ENCODE data around the gene RNH1.
A peak's percentile ranks its signal among the peaks of the same experiment; 100 is the strongest.

The RNH1 gene

GRCh38 chr11:536841-537621, 30.0 kb upstream of the RNH1 start, which contains the start of gene LRRC56:
Gene LRRC56 (plus strand): TSS chr11:537527. CDS start chr11:540685, 3,158 bp downstream.
- DNase-seq = peak; percentile 93

GRCh38 chr11:535519-536454, 28.7 kb upstream of the RNH1 start, which contains the start of gene HRAS:
Gene HRAS (minus strand): TSS chr11:535576.
- peak; percentile 82 for DNase-seq

GRCh38 chr11:535210-535518, 28.1 kb upstream of the RNH1 start:
- DNase-seq = no peak

GRCh38 chr11:534396-535209, 27.6 kb upstream of the RNH1 start:
- DNase-seq = peak; percentile 29

- DNase-seq = no peak
These were observed 26.7 kb upstream of the RNH1 start for GRCh38 chr11:533586-534395.

- DNase-seq = no peak
These were observed 26.0 kb upstream of the RNH1 start for GRCh38 chr11:532986-533585.

GRCh38 chr11:532527-532985, 25.5 kb upstream of the RNH1 start:
- DNase-seq = no peak

GRCh38 chr11:531919-532526, 25.0 kb upstream of the RNH1 start:
- no peak for DNase-seq

GRCh38 chr11:530960-531831, 24.2 kb upstream of the RNH1 start:
- no peak for DNase-seq

GRCh38 chr11:529728-530411, 22.8 kb upstream of the RNH1 start:
- no peak for DNase-seq

- DNase-seq = no peak
These were observed 22.0 kb upstream of the RNH1 start for GRCh38 chr11:528815-529727.

- no peak for DNase-seq
These were observed 21.2 kb upstream of the RNH1 start for GRCh38 chr11:528166-528814.

- DNase-seq = no peak
These were observed 19.1 kb upstream of the RNH1 start for GRCh38 chr11:526192-526591.

GRCh38 chr11:521177-521688, 14.2 kb upstream of the RNH1 start:
- no peak for DNase-seq

GRCh38 chr11:520428-521176, 13.6 kb upstream of the RNH1 start:
- no peak for DNase-seq

- DNase-seq = peak; percentile 51
These were observed 11.6 kb upstream of the RNH1 start for GRCh38 chr11:518463-519202.

Measured in DMS153 (cell line).